ENCODE measurements around the gene RALGPS1.

Gene RALGPS1

DNA sequence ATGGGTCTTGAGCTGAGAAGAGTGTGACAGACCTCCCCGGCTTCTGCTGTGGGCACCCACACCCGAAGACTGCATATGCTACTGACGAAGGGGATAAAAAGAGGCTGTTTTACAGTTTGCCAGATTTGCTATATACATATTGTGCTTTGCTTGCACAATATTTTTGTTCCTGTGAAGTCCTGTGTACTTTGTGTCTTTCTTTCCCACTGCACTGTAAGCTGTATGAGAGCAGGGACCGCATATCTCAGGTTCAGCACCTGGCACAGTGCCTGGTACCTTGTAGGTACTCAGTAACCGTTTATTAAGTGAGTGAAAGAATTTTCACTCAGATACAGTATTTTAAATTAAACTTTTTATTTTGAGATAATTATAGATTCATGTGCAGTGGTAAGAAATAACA, 341.7 kb downstream of the RALGPS1 start:
- DNase-seq (ENCODE audit: low read depth): no peak

DNA sequence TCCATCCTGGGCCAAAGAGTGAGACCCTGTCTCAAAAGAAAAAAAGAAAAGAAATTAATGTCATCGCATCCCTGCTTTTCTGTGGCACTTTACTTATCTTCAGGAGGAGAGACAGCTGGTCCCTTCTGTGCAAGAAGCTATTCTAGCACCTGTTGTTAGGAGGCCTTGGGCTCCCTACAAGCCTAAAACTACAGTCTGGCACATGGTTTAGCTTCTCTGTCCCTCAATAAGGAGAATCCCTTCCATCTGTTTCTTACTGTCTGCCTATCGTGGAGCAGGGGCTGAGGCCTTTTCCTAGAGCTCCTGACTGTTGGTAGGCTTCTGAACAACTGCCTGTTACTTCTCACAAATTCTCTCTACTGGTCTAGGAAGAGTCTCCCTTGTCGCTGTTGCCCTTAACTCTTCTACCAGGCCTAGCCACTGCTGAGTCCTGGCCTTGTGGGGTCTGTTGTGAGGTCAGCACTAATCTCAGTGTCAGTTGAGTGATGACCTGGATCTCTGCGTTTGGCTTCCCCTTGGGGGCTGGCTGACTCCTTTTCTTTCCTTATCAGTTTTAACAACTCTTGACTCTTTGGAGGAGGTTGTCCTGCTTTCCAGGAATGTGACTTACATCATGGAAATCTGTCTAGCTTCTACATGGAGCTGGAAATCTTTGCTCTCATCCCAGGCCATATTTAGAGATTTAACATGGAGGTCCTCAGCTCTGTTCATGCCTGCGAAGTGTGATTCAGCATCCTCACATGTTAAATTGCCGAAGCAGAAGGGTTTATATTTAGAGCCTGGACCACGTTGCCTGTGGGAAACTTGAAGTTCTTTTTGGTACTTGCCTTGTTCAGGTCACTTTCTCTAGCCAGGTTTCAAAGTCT, 344.3 kb downstream of the RALGPS1 start:
- DNase-seq (ENCODE audit: low read depth): no peak

DNA sequence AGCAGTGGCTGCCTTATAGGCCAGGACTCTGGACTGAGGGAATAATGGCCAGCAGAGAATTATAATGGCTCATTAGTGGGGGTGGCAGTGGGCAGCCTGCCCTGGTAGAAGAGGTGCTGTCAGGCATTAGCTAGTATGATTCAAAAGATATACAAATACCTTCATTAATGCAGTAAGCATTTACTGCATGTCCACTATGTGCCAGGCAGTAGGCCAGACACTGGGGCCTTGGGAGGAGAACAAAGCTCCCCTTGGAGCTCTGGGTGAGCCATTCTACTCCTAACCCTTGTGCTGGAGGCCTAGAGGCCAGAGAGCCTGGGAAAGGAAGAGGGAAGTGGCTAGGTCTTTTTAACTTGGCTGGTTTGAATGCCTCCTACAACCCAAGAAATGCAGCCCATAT, 348.0 kb downstream of the RALGPS1 start:
- DNase-seq (ENCODE audit: low read depth): no peak

- no peak for DNase-seq (ENCODE audit: low read depth)
These were observed 348.7 kb downstream of the RALGPS1 start for GRCh38 chr9:127263237-127263636.

- no peak for DNase-seq (ENCODE audit: low read depth)
These were observed 349.1 kb downstream of the RALGPS1 start for GRCh38 chr9:127263664-127264063.

DNA sequence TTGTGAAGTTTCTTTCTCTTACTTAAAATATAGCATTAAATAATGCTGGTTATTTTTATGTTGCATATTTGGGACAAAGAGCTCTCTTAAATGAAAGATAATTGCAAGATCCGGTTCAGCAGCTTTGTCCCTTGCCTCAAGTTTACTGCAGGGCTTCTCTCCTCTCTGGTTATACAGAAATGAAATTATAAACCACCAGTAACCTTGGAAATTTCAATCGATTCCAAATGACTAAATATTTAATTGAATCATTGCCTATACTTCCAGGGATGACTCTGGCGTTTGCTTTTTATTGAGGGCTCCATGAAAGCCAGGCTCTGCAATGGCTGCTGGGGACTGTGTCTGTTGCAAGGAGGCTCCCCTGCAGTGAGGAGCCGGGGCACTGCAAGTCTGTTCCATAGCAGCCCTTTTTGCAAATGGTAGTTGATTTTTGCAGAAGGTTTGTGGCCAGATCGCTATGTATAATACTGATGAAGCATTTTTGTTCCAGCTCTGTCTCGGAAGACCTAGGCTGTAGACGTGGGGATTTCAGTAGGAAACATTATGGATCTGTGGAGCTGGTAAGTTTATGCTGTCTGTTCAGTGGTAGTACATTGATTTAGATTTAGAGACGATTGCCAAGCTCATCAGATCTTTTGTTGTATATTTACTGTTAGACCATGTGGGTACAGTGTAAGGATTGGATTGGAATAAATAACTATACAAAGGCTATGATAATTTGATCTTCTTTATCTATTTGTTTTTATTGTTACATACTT, 350.1 kb downstream of the RALGPS1 start, which contains the start of gene GARNL3:
Gene GARNL3, plus strand, starts transcription at position 313 of the 758 bp plus-strand sequence. Its CDS starts 104 bp downstream, at position 417.
- no peak for DNase-seq (ENCODE audit: low read depth)

- DNase-seq (ENCODE audit: low read depth): no peak
These were observed 353.4 kb downstream of the RALGPS1 start for GRCh38 chr9:127267793-127268525.

DNA sequence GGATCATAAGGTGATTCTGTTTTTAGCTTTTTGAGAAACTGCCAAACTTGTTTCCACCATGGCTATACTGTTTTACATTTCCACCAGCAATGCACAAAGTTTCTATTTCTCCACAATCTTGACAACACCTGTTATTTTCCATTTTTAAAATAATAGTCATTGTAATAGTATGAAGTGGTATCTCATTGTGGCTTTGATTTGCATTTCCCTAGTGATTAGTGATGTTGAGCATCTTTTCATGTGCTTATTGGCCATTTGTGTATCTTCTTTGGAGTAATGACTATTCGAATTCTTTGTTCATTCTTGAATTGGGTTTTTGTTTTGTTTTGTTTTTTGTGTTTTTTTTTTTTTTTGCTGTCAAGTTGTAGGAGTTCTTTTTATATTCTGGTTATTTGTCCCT, 354.9 kb downstream of the RALGPS1 start:
- DNase-seq (ENCODE audit: low read depth): no peak

All from stimulated activated CD8-positive, alpha-beta memory T cell treated with anti-CD3 and anti-CD28 coated beads, Interleukin-12 subunit alpha, Interleukin-12 subunit beta, amount 100 ng/mL, for 4 hours (primary cell).